Activated CD8-positive, alpha-beta T cell treated with anti-CD3 and anti-CD28 coated beads for 36 hours (primary cell): ENCODE measurements around the gene KLRD1. TPM values are rescaled to one million over a fixed set of nuclear protein-coding genes. Genes with fewer than 3 reads are reported as not detected.
"Not testable (repeated sequence)": the region's sequence is repeated elsewhere in the genome, so short reads cannot be mapped to it uniquely, and the experiment has no call there.

ENCODE experiments used
- ATAC-seq: fragments of 200-7000 bp; cut with Tn5 transposase; one replicate; pipeline ENCODE4 v1.10.0; 2021; ENCODE audit warnings: mild to moderate bottlenecking, moderate library complexity
- CTCF ChIA-PET: fragments of 350-600 bp; sonication (Branson Sonifier 250); formaldehyde crosslinking; loops from one replicate; lab custom pipeline; 2021; ENCODE audit warnings: antibody characterized with exemption; lab: Charles Lee
- POLR2A ChIA-PET: fragments of 350-600 bp; sonication (Branson Sonifier 250); formaldehyde crosslinking; loops from one replicate; lab custom pipeline; 2021; ENCODE audit warnings: antibody characterized with exemption; lab: Charles Lee
- DNase-seq: peaks from one replicate; pipeline ENCODE4 v3.0.0-alpha.2; 2020
- H3K27ac Mint-ChIP-seq: one replicate; pipeline ENCODE4 v1.8.0; 2021; ENCODE audit warnings: mild to moderate bottlenecking, mixed read lengths
- H3K27me3 Mint-ChIP-seq: one replicate; pipeline ENCODE4 v1.8.0; 2021; ENCODE audit warnings: mixed read lengths
- H3K36me3 Mint-ChIP-seq: one replicate; pipeline ENCODE4 v1.8.0; 2021; ENCODE audit warnings: low read depth, mixed read lengths
- H3K4me1 Mint-ChIP-seq: one replicate; pipeline ENCODE4 v1.8.0; 2021; ENCODE audit warnings: low read depth, mixed read lengths
- H3K4me3 Mint-ChIP-seq: one replicate; pipeline ENCODE4 v1.8.0; 2021; ENCODE audit warnings: mild to moderate bottlenecking, moderate library complexity, mixed read lengths
- H3K9me3 Mint-ChIP-seq: one replicate; pipeline ENCODE4 v1.8.0; 2021; ENCODE audit warnings: mixed read lengths
- intact Hi-C: fragments of 100-400 bp; cut with micrococcal nuclease; formaldehyde crosslinking; loops from one replicate; pipeline ENCODE4 v1.10.0; 2022
- total RNA-seq, 2 experiments: library from RNA; stranded (reverse); gene quantifications; one replicate each; pipeline ENCODE4 v1.2.3, GENCODE V29; 2021
- TF ChIP-seq, protein P1 (sequence below): fragments of 200-600 bp; IDR thresholded peaks from one replicate; pipeline ENCODE4 v1.8.0; 2022; ENCODE audit warnings: antibody characterized with exemption, mild to moderate bottlenecking

The KLRD1 gene
- total RNA-seq, 2 experiments from 2014 or later, result 6.9 to 10.8 TPM

DNA sequence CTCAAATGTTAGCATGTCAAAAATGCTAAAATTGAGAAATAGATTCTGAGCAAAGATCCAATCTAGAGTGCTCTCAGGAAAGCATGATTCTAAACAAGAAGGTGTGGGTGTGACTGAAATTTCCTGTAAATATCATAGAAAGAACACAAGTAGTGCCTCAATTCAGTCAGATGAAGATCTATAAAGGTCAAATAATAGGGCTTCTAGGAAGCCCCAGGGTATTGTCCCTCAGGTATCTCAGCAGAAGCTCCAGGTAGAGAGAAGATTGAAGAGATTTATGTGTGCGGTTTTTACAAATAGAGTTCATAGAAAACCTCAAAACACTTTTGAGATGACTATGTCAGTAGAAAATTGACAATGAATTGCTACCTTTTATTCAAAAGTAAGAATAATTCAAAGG, 13.0 kb downstream of the KLRD1 start:
- Mint-ChIP-seq H3K4me3 (no peak overlapping the region), H3K27ac (peak overlapping the region; percentile 85), H3K9me3 (peaks cover 19% of the 10 kb centered on the region), H3K36me3 (peaks cover 34% of the 10 kb centered on the region), H3K27me3 (no peaks in the 10 kb centered on the region), H3K4me1 (peaks cover 47% of the 10 kb centered on the region)
- TF ChIP-seq, protein P1, sequence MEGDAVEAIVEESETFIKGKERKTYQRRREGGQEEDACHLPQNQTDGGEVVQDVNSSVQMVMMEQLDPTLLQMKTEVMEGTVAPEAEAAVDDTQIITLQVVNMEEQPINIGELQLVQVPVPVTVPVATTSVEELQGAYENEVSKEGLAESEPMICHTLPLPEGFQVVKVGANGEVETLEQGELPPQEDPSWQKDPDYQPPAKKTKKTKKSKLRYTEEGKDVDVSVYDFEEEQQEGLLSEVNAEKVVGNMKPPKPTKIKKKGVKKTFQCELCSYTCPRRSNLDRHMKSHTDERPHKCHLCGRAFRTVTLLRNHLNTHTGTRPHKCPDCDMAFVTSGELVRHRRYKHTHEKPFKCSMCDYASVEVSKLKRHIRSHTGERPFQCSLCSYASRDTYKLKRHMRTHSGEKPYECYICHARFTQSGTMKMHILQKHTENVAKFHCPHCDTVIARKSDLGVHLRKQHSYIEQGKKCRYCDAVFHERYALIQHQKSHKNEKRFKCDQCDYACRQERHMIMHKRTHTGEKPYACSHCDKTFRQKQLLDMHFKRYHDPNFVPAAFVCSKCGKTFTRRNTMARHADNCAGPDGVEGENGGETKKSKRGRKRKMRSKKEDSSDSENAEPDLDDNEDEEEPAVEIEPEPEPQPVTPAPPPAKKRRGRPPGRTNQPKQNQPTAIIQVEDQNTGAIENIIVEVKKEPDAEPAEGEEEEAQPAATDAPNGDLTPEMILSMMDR, result no peak
- intact Hi-C loops, result loop anchor here (2.0 to 10.0 kb wide), 3 partner anchors 16 to 184 kb away; partner anchors contain the start of gene EIF2S3B
- CTCF ChIA-PET, result interaction anchor here (1.2 to 3.4 kb wide), 6 partner anchors 10 to 167 kb away, joined by 3 to 24 read pairs (median 6); no protein-coding TSS in a partner anchor
- peak; percentile 34 for DNase-seq
- peak; percentile 90 for ATAC-seq
- POLR2A ChIA-PET, result interaction anchor here (0.6 to 1.9 kb wide), 6 partner anchors 17 to 234 kb away, joined by 3 to 6 read pairs (median 3); no protein-coding TSS in a partner anchor

DNA sequence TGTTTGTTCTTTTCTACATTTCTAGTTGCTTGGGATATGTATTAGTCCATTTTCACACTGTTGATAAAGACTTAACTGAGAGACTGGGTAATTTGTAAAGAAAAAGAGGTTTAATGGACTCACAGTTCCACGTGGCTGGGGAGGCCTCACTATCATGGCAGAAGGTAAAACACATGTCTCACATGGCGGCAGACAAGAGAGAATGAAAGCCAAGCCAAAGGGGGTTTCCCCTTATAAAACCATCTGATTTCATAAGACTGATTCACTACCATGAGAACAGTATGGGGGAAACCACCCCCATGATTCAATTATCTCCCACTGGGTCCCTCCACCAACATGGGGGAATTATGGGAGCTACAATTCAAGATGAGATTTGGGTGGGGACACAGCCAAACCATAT, 21.0 kb downstream of the KLRD1 start:
- H3K4me3 Mint-ChIP-seq, H3K27me3 Mint-ChIP-seq, POLR2A ChIA-PET: not testable (repeated sequence)
- H3K4me1 Mint-ChIP-seq, result peaks cover 20% of the 10 kb centered on the region
- ATAC-seq (peak; percentile 58), DNase-seq (peak; percentile 45)
- CTCF ChIA-PET, result interaction anchor here (0.7 to 1.9 kb wide), 2 partner anchors 10 to 417 kb away, joined by 3 to 6 read pairs; no protein-coding TSS in a partner anchor
- peaks cover 24% of the 10 kb centered on the region for H3K36me3 Mint-ChIP-seq
- H3K27ac Mint-ChIP-seq, result peak overlapping the region; percentile 76
- intact Hi-C loops, result loop anchor here (10.0 kb wide), 1 partner anchor 176 kb away; the partner anchor contains the start of gene EIF2S3B
- H3K9me3 Mint-ChIP-seq, result peaks cover 25% of the 10 kb centered on the region

DNA sequence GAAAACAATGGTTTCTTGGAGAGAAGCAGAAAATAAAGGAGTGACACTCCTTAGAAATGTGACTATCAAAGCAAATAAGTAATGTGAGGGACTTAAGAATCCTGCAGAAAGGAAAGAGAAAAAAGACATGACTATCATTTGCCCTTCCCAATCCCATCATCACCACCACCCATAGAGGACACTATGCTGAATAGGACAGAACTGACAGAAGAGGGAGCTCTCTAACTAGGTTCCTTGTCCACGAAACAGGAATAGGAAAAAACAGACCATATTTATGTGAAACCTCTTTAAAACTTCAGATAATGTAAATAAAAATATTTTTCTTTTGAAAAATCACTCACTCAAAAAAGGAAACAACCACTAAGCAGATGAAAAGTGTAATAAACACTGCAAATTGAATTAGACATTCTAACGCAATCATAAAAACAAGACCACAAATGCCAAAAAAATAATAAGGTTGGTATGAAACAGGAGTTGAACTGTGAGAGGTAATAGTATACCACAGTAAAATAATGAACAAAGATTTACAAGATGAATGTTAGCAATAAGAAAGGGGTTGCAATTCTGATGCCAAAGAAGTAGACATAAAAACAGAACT, 24.1 kb downstream of the KLRD1 start:
- Mint-ChIP-seq H3K27ac (no peak overlapping the region), H3K4me3 (no peak overlapping the region), H3K36me3 (peaks cover 18% of the 10 kb centered on the region), H3K9me3 (peaks cover 21% of the 10 kb centered on the region), H3K27me3 (no peaks in the 10 kb centered on the region), H3K4me1 (peaks cover 18% of the 10 kb centered on the region)
- DNase-seq (no peak), ATAC-seq (peak; percentile 82)
- intact Hi-C loops, result loop anchor here (2.0 to 5.0 kb wide), 2 partner anchors 36 to 231 kb away; no protein-coding TSS in a partner anchor
- CTCF ChIA-PET, result interaction anchor here (1.4 to 1.9 kb wide), 2 partner anchors 32 to 96 kb away, joined by 3 to 16 read pairs; no protein-coding TSS in a partner anchor
- POLR2A ChIA-PET, result interaction anchor here (0.8 kb wide), 1 partner anchor 81 kb away, joined by 3 read pairs; no protein-coding TSS in a partner anchor
- TF ChIP-seq, protein P1, result peak; percentile 79

DNA sequence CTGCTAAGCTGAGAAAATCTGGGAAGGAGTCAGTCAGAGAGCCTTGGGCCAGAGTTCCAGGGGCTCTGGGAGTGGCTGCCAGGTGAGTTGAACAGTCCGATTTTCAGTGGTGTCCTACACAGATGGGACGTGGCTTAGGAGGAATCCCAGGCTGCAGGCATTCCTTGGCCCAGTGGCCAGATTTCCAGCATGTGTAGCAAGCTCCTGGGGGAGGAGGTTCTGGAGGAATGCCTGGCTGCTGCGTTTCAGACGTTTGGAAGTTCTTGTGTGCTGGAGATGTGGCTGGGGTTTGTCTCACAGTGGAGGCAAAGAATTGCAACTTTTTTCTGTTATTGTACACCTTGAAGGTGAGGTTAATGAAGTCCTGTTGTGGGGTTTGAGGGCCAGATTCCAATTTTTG, 28.5 kb downstream of the KLRD1 start:
- H3K4me1 Mint-ChIP-seq, H3K4me3 Mint-ChIP-seq, H3K36me3 Mint-ChIP-seq, ATAC-seq, CTCF ChIA-PET, POLR2A ChIA-PET, DNase-seq, H3K9me3 Mint-ChIP-seq, intact Hi-C loops, H3K27ac Mint-ChIP-seq, H3K27me3 Mint-ChIP-seq: not testable (repeated sequence)

DNA sequence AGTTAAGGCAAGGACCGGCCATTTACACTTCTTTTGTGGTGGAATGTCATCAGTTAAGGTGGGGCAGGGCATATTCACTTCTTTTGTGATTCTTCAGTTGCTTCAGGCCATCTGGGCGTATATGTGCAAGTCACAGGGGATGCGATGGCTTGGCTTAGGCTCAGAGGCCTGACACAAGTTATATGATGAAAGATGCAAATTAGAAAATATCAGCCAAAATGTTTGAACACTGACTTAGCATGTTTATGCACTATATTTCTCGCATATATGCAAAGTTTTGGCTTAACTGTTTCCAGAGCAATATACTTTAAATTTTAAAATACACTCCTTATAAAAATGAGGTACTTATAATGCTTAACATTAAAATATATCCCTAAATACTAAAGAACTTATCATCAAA, 30.8 kb downstream of the KLRD1 start:
- H3K27me3 Mint-ChIP-seq, DNase-seq, H3K27ac Mint-ChIP-seq, H3K4me1 Mint-ChIP-seq, POLR2A ChIA-PET, intact Hi-C loops, CTCF ChIA-PET, ATAC-seq, H3K4me3 Mint-ChIP-seq, H3K36me3 Mint-ChIP-seq: not testable (repeated sequence)
- peaks cover 16% of the 10 kb centered on the region for H3K9me3 Mint-ChIP-seq

DNA sequence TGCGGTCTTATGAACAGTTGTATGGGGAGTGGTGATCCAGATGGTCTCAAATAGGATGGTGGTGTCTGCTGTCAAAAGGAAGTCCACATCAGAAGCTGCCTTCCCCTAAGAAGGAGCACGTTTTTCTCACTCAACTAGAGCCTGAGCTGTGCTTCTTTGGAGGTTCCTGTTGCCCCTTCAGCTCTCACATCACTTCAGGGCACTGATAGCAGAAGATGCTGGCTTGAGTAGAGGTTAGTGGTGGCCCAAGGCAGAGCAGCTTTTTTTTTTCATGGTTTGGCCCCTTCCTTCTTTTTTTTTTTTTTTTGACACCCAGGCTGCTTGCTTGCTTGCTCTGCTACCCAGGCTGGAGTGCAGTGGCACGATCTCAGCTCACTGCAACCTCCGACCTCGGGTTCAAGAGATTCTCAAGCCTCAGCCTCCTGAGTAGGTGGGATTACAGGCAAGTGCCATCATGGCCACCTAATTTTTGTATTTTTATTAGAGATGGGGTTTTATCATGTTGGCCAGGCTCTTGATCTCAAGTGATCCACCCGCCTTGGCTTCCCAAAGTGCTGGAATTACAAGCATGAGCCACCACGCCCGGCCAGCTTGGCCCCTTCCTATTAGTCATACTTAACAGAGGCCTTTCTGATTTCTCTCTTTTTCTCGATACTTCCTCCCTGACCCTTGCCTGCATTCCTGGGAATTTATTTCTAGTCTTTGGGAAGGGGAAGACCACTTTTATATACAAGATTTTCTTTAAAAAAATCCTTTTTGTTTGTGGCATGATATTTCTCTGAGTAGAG, 31.6 kb downstream of the KLRD1 start:
- DNase-seq, result no peak
- Mint-ChIP-seq H3K9me3 (peaks cover 17% of the 10 kb centered on the region), H3K36me3 (peaks cover 5% of the 10 kb centered on the region), H3K27me3 (no peaks in the 10 kb centered on the region), H3K4me3 (no peak overlapping the region), H3K4me1 (peaks cover 6% of the 10 kb centered on the region), H3K27ac (no peak overlapping the region)
- intact Hi-C loops, result no loop called here
- ChIA-PET POLR2A (no interaction called here), CTCF (interaction anchor here (1.1 kb wide), 1 partner anchor 224 kb away, joined by 3 read pairs; no protein-coding TSS in a partner anchor)
- no peak for ATAC-seq
- TF ChIP-seq, protein P1, result no peak

DNA sequence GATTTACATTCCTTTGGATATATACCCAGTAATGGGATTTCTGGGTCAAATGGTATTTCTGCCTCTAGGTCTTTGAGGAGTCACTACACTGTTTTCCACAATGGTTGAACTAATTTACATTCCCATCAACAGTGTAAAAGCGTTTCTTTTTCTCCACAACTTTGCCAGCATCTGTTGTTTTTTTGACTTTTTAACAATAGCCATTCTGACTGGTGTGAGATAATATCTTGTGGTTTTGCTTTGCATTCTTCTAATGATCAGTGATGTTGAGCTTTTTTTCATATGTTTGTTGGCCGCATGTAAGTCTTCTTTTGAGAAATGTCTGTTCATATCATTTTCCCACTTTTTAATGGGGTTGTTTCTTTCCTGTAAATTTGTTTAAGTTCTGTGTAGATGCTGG, 33.3 kb downstream of the KLRD1 start:
- H3K4me1 Mint-ChIP-seq, H3K4me3 Mint-ChIP-seq, intact Hi-C loops, DNase-seq, CTCF ChIA-PET, H3K27ac Mint-ChIP-seq, ATAC-seq, H3K36me3 Mint-ChIP-seq, H3K27me3 Mint-ChIP-seq: not testable (repeated sequence)
- H3K9me3 Mint-ChIP-seq, result peaks cover 17% of the 10 kb centered on the region
- POLR2A ChIA-PET, result interaction anchor here (1.4 kb wide), 1 partner anchor 19 kb away, joined by 3 read pairs; no protein-coding TSS in a partner anchor
